Small intestine (tissue), 7 donors: ENCODE data around the gene SORCS2. TPM values are rescaled to one million over a fixed set of nuclear protein-coding genes. Genes with fewer than 3 reads are reported as not detected.
A peak's percentile ranks its signal among the peaks of the same experiment; 100 is the strongest.

Source experiments
- DNase-seq, 2 donors: peaks; one replicate each; pipeline versions ENCODE4 v3.0.0 to v3.0.0-alpha.2; 2013
- FAIRE-seq: peaks from 2 replicates; lab custom pipeline; 2012; peaks lifted over from hg19 to GRCh38; lab: Jason Lieb, UNC
- H3K27ac ChIP-seq, 3 donors: one replicate each; pipeline ENCODE4 v1.5.1; 2013; ENCODE audit warnings: low read length in 2 of 3, mild to moderate bottlenecking in 2 of 3, control low read depth in 1 of 3, inconsistent platforms in 1 of 3, low read depth in 1 of 3, moderate library complexity in 1 of 3
- H3K27me3 ChIP-seq, 3 donors: one replicate each; pipeline ENCODE4 v1.6.1; 2013; ENCODE audit warnings: low read length in 3 of 3, inconsistent platforms in 1 of 3; ENCODE audit not compliant: control insufficient read depth in 3 of 3, insufficient read depth in 3 of 3
- H3K36me3 ChIP-seq, 3 donors: one replicate each; pipeline ENCODE4 v1.6.1; 2013; ENCODE audit warnings: low read length in 3 of 3, inconsistent platforms in 1 of 3, low read depth in 1 of 3, mild to moderate bottlenecking in 1 of 3, moderate library complexity in 1 of 3; ENCODE audit not compliant: control insufficient read depth in 3 of 3, insufficient read depth in 2 of 3
- H3K4me1 ChIP-seq, 3 donors: one replicate each; pipeline ENCODE4 v1.6.1; 2013; ENCODE audit warnings: low read length in 2 of 3, inconsistent platforms in 1 of 3, low read depth in 1 of 3, mild to moderate bottlenecking in 1 of 3, moderate library complexity in 1 of 3; ENCODE audit not compliant: control insufficient read depth in 3 of 3, insufficient read depth in 2 of 3
- H3K4me3 ChIP-seq, 3 donors: one replicate each; pipeline ENCODE4 v1.5.1; 2013; ENCODE audit warnings: low read length in 3 of 3, control low read depth in 1 of 3, inconsistent platforms in 1 of 3, low read depth in 1 of 3, mild to moderate bottlenecking in 1 of 3, moderate library complexity in 1 of 3
- H3K9me3 ChIP-seq, 2 donors: one replicate each; pipeline ENCODE4 v1.6.1; 2013; ENCODE audit warnings: low read depth in 1 of 2, low read length in 1 of 2; ENCODE audit not compliant: control insufficient read depth in 2 of 2, insufficient read depth in 1 of 2
- WGBS, 3 donors: extraction: QIAGEN DNeasy Blood & Tissue Kit; methylation state at CpG; one replicate each; pipeline ENCODE4 v1.1.7; 2013; 5-methylcytosine and 5-hydroxymethylcytosine counted together
- polyA plus RNA-seq, 4 donors: library from polyadenylated mRNA; stranded (reverse) in 3 of 4; unstranded in 1 of 4; fragments of 200-250 nt in 3 of 4; fragments of 120-200 nt in 1 of 4; gene quantifications; one replicate each; pipeline versions ENCODE4 v1.2.1 to v1.2.3, GENCODE V29; 2013
- donor health status: healthy with polysubstance abuse.
- donor health status: control.
- donor health status: control.
- donor health status: Bipolar disorder and iron deficiency.
- donor health status: healthy.

Gene SORCS2
- polyA plus RNA-seq, 4 donors = 0.63 to 3.3 (median 2.2) TPM; not detected in 1

DNA sequence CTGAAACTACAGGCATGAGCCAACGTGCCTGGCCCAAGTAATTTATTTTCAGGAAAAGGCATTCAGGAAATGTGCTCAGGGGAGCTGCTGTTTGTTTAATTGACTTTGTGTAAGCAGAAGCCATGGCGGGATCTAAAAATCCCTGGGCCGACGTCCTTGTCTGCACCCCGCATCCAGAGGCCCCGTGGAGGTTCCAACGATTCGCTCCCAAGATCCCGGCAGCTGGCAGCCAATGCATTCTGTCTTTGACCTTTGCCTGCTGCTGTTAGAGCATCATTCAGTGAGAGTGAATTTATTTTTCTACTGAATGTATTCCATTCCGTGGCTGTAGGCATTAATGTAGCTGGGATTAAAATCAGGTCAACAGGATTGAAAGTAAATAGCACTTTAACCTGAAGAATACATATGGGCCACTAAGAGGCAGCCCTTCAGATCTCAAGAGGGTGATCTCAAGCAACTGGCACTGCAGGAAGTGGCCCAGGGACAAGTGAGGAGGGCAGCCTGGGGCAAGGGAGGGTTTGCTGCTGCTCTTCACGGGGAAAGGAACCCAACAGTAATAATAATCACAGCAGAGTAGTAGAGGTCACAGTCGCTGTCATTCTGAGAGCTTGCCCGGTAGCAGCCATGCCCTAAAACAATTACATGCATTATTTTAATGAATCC lies 167.2 kb downstream of the SORCS2 start:
- H3K4me3 ChIP-seq = no peak overlapping the region
- no peak overlapping the region for H3K27ac ChIP-seq
- H3K4me1 ChIP-seq = no peaks in the 10 kb centered on the region
- FAIRE-seq = no peak
- H3K27me3 ChIP-seq = peaks cover 0 to under 1% (median 0%) of the 10 kb centered on the region in 3 donors
- no peak for DNase-seq
- H3K9me3 ChIP-seq = no peaks in the 10 kb centered on the region
- no peaks in the 10 kb centered on the region for H3K36me3 ChIP-seq
- WGBS, 3 donors = 41 to 53% (median 46%) methylated on average over 13 of the region's 13 CpGs

DNA sequence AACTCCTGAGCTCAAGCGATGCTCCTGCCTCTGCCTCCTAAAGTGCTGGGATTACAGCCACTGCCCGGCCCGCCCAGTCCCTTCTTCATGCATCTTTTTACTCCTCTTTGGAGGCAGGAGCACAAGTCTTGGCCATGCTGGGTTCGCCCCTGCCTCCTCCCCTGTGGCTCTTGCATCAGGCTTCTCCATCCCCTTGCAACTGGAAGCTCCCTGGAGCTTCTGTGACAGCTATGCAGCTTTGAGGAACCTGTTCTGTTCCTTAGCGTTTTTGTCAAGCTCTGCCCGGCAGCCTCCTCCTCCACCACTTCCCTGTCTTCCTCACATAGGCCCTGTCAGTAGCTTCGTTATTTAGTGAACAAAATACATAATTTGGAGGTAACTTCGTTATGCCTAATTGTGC lies 168.5 kb downstream of the SORCS2 start:
- peaks cover 0 to 4% (median 0%) of the 10 kb centered on the region in 3 donors for H3K27me3 ChIP-seq
- H3K9me3 ChIP-seq = no peaks in the 10 kb centered on the region
- no peak overlapping the region for H3K4me3 ChIP-seq
- FAIRE-seq (no peak), DNase-seq (no peak)
- no peaks in the 10 kb centered on the region for H3K4me1 ChIP-seq
- no peak overlapping the region for H3K27ac ChIP-seq
- no peaks in the 10 kb centered on the region for H3K36me3 ChIP-seq
- WGBS, 3 donors = 62 to 71% (median 65%) methylated on average over 8 of the region's 8 CpGs

DNA sequence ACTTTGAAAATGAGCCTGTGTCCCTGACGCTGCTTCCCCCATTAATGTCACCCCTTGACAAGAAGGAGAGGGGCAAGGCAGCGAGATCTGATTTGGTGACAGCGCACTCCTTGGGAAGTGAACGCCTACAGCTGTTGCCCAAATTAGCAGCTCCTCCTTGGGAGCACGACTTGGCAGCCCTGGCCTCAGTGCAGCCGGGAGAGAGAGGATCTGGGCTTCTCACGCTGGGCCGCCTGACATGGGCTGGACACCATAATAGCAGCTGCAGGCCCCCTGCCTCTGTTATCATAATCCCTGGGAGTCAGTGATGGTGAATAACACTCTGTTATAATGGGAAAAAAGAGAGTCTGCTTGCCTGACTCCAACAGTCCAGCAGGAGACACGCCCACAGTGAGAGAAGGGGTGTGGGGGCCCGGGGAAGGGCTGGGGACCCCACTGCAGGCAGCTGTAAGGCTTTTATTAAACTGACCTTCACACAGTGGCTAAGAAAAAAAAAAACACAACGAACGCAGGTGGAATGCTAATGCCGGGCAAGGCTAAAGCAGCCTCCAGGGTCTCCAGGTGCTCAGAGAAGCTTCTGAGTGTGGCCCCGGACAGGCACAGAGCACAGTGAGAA lies 169.1 kb downstream of the SORCS2 start:
- H3K36me3 ChIP-seq = no peaks in the 10 kb centered on the region
- no peaks in the 10 kb centered on the region for H3K4me1 ChIP-seq
- no peak overlapping the region for H3K27ac ChIP-seq
- no peaks in the 10 kb centered on the region for H3K9me3 ChIP-seq
- H3K4me3 ChIP-seq = no peak overlapping the region
- peaks cover 0 to 4% (median 0%) of the 10 kb centered on the region in 3 donors for H3K27me3 ChIP-seq
- 42 to 49% (median 46%) methylated on average over 14 of the region's 14 CpGs for WGBS, 3 donors
- DNase-seq (no peak), FAIRE-seq (no peak)

DNA sequence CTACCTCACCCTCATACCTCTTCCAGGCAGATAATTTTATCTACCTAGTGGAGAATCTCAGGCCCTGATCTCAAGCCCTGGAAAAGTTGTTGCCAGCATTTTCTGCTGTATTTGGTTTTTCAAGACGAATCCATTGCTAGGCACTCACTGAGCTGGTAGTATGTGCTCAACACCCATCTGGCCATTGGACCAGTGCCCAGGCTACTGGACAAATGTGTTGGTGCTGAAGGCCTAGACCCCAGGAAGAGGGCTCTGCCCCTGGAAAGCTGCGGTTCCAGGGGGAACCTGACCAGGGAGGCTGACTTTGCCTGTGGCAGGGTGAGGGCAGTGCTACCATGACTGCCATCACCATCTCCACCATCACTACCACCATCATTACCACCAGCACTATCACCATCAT lies 170.0 kb downstream of the SORCS2 start:
- Histone ChIP-seq H3K27me3 (peaks cover 0 to 5% (median 0%) of the 10 kb centered on the region in 3 donors), H3K4me3 (no peak overlapping the region), H3K4me1 (no peaks in the 10 kb centered on the region), H3K36me3 (no peaks in the 10 kb centered on the region), H3K27ac (no peak overlapping the region), H3K9me3 (no peaks in the 10 kb centered on the region)
- WGBS, 3 donors = 81 to 89% (median 86%) methylated on average over 2 of the region's 2 CpGs
- no peak for FAIRE-seq
- no peak for DNase-seq

DNA sequence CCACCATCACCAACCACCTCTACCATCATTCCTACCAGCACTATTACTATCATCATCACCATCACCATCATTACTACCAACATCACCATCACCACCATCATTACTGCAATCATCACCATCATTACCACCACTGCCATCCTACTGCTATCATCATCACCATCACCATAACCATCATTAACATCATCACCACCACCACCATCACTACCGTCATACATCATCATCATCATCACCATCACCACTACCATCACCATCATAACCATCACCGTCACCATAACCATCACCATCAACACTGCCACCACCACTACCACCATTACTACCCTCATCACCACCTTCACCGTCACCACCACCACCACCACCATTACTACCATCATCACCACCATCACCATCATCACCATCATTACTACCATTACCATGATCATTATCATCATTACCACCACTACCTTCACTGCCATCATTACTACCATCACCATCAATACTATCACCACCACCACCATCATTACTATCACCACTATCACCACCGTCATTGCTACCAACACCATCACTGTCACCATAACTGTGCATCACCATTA lies 170.6 kb downstream of the SORCS2 start:
- FAIRE-seq = no peak
- H3K27me3 ChIP-seq = peaks cover 0 to 7% (median 0%) of the 10 kb centered on the region in 3 donors
- no peaks in the 10 kb centered on the region for H3K36me3 ChIP-seq
- H3K4me3 ChIP-seq = no peak overlapping the region
- no peak for DNase-seq
- no peak overlapping the region for H3K27ac ChIP-seq
- no peaks in the 10 kb centered on the region for H3K9me3 ChIP-seq
- no peaks in the 10 kb centered on the region for H3K4me1 ChIP-seq
- WGBS, 3 donors = 85 to 99% (median 94%) methylated on average over 4 of the region's 4 CpGs

DNA sequence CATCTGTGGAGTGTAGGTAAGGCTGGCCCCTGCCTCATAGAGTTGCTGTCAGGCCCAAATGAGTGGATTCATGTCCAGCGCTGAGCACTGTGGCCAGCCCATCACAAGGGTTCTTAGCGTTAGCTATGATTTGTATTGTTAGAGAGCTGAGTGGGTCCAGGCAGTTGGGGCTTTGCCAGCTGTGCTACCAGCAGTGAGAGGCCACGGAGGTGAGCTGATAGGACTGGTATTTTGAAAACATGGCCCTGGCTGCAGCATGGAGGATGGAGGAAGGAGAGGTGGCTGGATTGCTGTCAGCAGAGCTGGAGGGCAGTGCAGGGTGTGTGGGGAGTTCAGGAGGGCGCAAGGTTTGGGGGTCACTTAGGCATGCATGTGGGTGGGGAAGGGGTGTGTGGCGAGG lies 172.6 kb downstream of the SORCS2 start:
- no peak for FAIRE-seq
- Histone ChIP-seq H3K4me3 (no peak overlapping the region), H3K36me3 (no peaks in the 10 kb centered on the region), H3K27me3 (peaks cover 0 to 7% (median 0%) of the 10 kb centered on the region in 3 donors), H3K27ac (no peak overlapping the region), H3K9me3 (no peaks in the 10 kb centered on the region), H3K4me1 (no peaks in the 10 kb centered on the region)
- no peak for DNase-seq
- WGBS, 3 donors = 54 to 74% (median 55%) methylated on average over 5 of the region's 5 CpGs

DNA sequence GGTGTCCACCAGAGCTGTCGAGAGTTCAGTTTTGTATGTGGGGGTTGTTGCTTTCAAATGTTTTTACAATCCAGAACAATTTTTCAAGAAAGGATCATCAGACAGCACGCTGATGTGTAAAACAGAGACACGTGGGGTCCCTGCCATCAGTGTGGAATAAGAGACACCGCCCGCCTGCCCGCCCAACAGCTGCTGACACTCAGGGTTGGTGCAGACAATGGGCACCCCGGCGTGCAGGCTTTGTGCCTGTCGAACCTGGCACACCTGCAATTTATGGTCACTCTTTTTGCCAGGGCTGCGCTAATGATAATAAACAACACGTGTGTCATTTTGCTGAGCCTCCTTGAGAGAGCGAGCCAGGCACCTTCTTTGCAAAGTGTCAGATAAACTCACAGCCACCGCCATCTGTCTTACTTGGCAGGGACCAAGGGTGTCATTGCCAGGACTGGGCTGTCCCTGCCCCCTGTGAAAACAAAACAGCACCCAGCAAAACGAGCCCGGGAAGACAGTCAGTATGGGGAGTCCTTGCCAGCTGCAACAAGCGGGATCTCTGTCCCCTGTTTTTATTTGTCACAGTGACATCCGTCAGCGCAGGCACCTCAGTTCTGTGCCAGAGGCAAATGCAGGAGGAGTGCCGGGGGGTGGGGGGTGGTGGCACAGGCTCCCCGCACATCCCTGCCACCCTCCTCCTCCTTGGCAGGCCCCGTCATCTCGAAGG lies 173.3 kb downstream of the SORCS2 start:
- Histone ChIP-seq H3K36me3 (no peaks in the 10 kb centered on the region), H3K27me3 (peaks cover 0 to 7% (median 0%) of the 10 kb centered on the region in 3 donors), H3K4me3 (no peak overlapping the region), H3K27ac (no peak overlapping the region), H3K4me1 (no peaks in the 10 kb centered on the region), H3K9me3 (no peaks in the 10 kb centered on the region)
- no peak for FAIRE-seq
- peak in 1 of 2 donors; percentile 20 for DNase-seq
- WGBS, 3 donors = 5 to 45% (median 30%) methylated on average over 20 to 22 of the region's 22 CpGs

DNA sequence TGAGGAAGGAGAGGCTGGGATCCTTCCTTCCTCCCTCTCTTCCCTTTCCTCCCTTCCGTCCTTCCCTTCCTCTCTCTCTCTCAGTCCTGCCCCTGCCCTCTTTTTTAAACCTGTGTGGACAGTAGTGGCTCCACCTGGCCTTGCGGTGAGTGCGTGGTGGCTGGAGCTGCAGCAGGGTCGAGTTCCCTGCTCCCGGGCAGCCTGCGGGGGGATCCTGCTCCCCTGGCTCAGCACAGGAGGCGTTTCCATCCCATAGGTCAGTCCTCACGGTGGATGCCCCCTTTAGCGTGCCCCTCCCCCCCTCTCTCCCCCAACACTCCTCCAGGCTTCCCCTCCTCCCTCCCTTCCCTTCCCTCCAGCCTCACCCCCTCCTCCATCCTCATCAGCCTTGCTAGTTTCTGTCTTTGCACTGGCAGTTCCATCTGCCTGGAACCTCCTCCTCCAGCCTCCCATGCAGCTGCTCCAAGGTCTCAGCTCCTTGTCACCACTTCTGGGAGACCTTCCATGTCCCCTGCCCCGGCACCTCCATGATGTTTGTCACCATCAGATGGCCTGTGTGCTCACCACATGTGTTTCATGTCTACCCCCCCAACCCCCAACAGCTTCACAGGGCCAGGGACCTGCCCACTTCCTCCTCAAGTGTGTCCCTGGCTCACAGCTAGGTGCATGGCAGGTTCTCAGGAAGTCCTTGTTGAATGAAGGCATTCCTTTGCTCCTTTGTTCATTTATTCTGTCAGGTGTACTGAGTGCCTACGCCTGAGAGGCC lies 174.0 kb downstream of the SORCS2 start:
- no peak for DNase-seq
- no peak overlapping the region for H3K4me3 ChIP-seq
- H3K4me1 ChIP-seq = no peaks in the 10 kb centered on the region
- FAIRE-seq = no peak
- no peaks in the 10 kb centered on the region for H3K36me3 ChIP-seq
- H3K27ac ChIP-seq = no peak overlapping the region
- peaks cover 0 to 7% (median 0%) of the 10 kb centered on the region in 3 donors for H3K27me3 ChIP-seq
- H3K9me3 ChIP-seq = no peaks in the 10 kb centered on the region
- WGBS, 3 donors = 26 to 46% (median 35%) methylated on average over 11 of the region's 11 CpGs
